GM18858 (cell line): ENCODE data around the gene METTL8.

Source experiments
- ATAC-seq: cut with Tn5 transposase; IDR thresholded peaks from one replicate; pipeline ENCODE4 v1.9.1; 2021; ENCODE audit not compliant: unreplicated experiment

METTL8 gene

GRCh38 chr2:171267855-171268629, 165.7 kb downstream of the METTL8 start:
- ATAC-seq, result no peak
